NB4 (cell line): ENCODE measurements around the gene SDE2.
"Not testable (repeated sequence)": the region's sequence is repeated elsewhere in the genome, so short reads cannot be mapped to it uniquely, and the experiment has no call there.

Experiments
- DNase-seq: peaks from one replicate; pipeline ENCODE4 v3.0.0; 2010; ENCODE audit warnings: low read depth
- H3K4me3 ChIP-seq: one replicate; pipeline ENCODE4 v1.5.1; 2011; ENCODE audit warnings: mild to moderate bottlenecking, low read depth, low read length, moderate library complexity
- MYC ChIP-seq: IDR thresholded peaks from 2 replicates; pipeline ENCODE4 v1.6.1; 2011; ENCODE audit warnings: low read depth, low read length
- POLR2A ChIP-seq: IDR thresholded peaks from 2 replicates; pipeline ENCODE4 v1.6.1; 2011; ENCODE audit warnings: mild to moderate bottlenecking; ENCODE audit not compliant: insufficient read length; ENCODE audit errors: extremely low read depth
- TF ChIP-seq, protein P1 (sequence below): IDR thresholded peaks from 2 replicates; pipeline ENCODE4 v1.6.1; 2011; ENCODE audit warnings: low read depth, low read length
- TF ChIP-seq, protein P2 (sequence below): IDR thresholded peaks from one replicate; pipeline ENCODE4 v1.5.1; 2012; ENCODE audit warnings: low read depth, low read length

The SDE2 gene

DNA sequence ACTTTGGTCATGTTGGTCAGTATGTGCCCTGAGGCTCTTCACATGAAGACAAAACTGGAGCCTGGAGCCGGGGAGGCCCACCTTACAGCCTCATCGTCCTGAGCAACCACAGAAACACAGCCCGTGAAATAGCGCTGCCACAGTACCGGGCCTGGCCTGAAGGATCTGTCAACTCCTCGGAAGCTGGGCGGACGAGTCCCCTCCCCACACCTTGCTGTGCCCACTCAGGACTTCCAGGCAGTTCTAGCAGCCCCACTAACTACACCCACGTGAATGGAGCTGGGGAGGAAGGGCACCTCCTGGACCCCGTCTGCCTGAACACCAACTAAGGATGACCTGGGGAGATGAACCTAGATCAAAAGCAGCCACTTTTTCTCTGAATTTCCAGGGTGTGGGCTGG lies 24.7 kb downstream of the SDE2 start:
- TF ChIP-seq, protein P1, sequence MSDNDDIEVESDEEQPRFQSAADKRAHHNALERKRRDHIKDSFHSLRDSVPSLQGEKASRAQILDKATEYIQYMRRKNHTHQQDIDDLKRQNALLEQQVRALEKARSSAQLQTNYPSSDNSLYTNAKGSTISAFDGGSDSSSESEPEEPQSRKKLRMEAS, result no peak
- TF ChIP-seq POLR2A, result no peak
- TF ChIP-seq, protein P2, sequence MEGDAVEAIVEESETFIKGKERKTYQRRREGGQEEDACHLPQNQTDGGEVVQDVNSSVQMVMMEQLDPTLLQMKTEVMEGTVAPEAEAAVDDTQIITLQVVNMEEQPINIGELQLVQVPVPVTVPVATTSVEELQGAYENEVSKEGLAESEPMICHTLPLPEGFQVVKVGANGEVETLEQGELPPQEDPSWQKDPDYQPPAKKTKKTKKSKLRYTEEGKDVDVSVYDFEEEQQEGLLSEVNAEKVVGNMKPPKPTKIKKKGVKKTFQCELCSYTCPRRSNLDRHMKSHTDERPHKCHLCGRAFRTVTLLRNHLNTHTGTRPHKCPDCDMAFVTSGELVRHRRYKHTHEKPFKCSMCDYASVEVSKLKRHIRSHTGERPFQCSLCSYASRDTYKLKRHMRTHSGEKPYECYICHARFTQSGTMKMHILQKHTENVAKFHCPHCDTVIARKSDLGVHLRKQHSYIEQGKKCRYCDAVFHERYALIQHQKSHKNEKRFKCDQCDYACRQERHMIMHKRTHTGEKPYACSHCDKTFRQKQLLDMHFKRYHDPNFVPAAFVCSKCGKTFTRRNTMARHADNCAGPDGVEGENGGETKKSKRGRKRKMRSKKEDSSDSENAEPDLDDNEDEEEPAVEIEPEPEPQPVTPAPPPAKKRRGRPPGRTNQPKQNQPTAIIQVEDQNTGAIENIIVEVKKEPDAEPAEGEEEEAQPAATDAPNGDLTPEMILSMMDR, result no peak
- TF ChIP-seq MYC, result no peak
- DNase-seq, result no peak
- no peak overlapping the region for H3K4me3 ChIP-seq

DNA sequence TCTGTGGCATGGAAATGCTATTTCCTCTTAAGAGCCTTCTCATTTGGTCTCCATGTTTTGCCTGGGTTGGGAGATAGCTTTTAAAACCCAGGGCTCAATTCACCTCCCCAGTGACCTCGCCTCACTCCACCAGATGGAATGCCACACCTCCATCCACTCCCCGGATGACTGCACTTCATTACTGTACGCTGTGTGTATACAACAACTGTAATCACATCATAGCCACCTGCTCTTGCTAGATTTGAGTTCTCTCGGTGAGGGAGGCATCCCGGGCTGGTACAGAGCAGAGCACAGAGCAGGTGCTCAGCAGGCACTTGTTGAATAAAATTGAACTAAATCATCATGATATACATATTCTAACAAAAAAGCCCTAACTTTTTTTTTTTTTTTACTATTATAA lies 26.0 kb downstream of the SDE2 start:
- TF ChIP-seq MYC, result no peak
- TF ChIP-seq, protein P2, result no peak
- TF ChIP-seq, protein P1, result no peak
- TF ChIP-seq POLR2A, result no peak
- no peak for DNase-seq
- H3K4me3 ChIP-seq, result no peak overlapping the region

DNA sequence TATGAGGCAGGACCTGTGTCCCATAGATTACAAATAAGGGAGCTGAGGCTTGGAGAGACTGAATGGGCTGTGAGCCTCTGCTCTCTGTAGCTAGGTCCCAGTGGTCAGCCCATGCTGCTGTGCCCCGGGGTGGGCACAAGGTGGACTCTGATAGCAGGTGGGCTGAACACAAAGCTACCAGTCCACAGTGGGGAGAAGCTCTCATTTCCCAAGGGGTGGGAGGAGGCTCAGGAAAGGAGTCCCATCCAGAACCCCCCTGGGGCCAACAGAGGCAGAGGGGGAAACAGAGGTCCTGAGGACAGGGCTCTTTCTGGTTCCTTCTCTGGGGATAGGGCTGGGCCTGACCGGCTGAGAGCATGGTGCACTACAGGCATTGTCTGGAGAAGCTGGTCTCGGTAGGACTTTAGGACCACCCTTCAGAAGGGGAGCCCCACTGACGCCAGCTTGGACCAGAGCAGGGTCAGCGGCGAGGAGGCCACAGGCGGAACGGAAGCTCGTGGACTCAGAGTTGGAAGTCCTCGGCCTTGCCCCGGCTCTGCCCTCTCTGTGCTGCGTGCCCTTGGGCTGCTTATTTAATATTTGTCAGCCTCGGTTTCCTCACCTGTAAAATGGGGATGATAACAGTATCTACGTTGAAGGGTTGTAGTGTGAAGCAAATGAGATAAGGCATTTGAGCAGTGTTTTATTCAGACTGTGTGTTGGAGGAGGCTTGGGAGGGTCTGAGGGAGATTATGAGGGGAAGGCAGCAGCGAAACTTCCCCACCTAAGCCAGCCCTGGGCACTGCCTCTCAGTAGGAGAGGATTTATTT lies 26.6 kb downstream of the SDE2 start:
- no peak overlapping the region for H3K4me3 ChIP-seq
- DNase-seq, result no peak
- TF ChIP-seq POLR2A (no peak), MYC (no peak)
- TF ChIP-seq, protein P1, result no peak
- TF ChIP-seq, protein P2, result no peak

DNA sequence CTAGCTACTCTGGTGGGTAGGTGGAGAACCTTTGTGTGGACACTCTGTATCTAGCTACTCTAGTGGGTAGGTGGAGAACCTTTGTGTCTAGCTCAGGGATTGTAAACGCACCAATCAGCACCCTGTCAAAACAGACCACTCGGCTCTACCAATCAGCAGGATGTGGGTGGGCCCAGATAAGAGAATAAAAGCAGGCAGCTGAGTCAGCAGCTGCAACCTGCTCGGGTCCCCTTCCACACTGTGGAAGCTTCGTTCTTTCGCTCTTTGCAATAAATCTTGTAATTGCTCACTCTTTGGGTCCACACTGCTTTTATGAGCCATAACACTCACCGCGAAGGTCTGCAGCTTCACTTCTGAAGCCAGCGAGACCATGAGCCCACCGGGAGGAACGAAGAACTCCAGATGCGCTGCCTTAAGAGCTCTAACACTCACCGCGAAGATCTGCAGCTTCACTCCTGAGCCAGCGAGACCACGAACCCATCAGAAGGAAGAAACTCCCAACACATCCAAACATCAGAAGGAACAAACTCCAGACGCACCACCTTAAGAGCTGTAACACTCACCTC lies 28.5 kb downstream of the SDE2 start:
- DNase-seq, H3K4me3 ChIP-seq: not testable (repeated sequence)

DNA sequence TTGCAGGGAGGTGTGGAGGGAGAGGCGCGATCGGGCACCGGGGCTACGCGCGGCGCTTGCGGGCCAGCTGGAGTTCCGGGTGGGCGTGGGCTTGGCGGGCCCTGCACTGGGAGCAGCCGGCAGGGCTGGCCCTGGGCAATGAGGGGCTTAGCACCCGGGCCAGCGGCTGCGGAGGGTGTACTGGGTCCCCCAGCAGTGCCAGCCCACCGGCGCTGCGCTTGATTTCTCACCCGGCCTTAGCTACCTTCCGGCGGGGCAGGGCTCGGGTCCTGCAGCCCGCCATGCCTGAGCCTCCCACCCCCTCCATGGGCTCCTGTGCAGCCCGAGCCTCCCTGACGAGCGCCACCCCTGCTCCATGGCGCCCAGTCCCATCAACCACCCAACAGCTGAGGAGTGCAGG lies 29.4 kb downstream of the SDE2 start:
- not testable (repeated sequence) for DNase-seq

DNA sequence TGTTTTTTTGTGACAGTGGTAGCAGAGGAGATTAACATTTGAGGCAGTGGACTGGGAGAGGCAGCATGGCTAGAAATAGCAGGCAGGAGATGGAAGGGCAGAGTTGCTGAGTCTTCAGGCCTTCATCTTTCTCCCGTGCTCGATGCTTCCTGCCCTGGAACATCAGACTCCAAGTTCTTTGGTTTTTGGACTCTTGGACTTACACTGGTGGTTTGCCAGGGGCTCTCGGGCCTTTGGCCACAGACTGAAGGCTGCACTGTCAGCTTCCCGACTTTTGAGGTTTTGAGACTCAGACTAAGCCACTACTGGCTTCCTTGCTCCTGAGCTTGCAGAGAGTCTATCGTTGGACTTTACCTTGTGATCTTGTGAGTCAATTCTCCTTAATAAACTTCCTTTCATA lies 33.9 kb downstream of the SDE2 start:
- no peak overlapping the region for H3K4me3 ChIP-seq
- DNase-seq, result no peak
- TF ChIP-seq, protein P2, result no peak
- TF ChIP-seq, protein P1, result no peak
- TF ChIP-seq MYC (no peak), POLR2A (no peak)

More for the DNA sequence above, 29.4 kb downstream of the SDE2 start:
- not testable (repeated sequence) for H3K4me3 ChIP-seq
